ENCODE data around the gene GPR26.
"Not testable (repeated sequence)": the region's sequence is repeated elsewhere in the genome, so short reads cannot be mapped to it uniquely, and the experiment has no call there.

GPR26 gene

DNA sequence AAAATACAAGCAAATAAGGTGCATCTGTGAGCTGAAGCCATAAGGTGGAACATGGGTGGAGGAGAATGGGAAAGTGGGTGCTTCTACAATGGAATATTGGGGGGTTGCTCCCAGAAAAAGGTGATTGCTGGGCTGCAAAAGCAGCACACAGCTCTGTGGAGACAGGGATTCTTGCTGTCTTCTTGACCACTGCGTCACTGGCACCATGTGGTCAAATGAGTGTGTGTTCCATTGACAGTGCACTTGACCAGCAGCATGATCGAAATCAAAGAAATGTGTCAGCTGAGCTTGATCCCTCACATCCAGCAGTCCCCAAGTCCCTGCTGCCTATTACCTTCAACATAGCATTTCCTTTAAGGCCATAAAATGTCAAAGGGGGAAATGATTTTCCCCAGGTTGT is 56.2 kb downstream of the GPR26 start:
- DNase-seq (ENCODE audit: low spot score) = no peak
- TF ChIP-seq, protein P1, sequence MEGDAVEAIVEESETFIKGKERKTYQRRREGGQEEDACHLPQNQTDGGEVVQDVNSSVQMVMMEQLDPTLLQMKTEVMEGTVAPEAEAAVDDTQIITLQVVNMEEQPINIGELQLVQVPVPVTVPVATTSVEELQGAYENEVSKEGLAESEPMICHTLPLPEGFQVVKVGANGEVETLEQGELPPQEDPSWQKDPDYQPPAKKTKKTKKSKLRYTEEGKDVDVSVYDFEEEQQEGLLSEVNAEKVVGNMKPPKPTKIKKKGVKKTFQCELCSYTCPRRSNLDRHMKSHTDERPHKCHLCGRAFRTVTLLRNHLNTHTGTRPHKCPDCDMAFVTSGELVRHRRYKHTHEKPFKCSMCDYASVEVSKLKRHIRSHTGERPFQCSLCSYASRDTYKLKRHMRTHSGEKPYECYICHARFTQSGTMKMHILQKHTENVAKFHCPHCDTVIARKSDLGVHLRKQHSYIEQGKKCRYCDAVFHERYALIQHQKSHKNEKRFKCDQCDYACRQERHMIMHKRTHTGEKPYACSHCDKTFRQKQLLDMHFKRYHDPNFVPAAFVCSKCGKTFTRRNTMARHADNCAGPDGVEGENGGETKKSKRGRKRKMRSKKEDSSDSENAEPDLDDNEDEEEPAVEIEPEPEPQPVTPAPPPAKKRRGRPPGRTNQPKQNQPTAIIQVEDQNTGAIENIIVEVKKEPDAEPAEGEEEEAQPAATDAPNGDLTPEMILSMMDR (IDR thresholded peaks at IDR 0.05; ENCODE audit: borderline replicate concordance, control extremely low read depth, extremely low read depth, insufficient read depth, missing control alignments) = no peak
- in situ Hi-C loops (cut with MboI; ENCODE audit: low sequenced_read_pairs, unreplicated experiment) = no loop called here

DNA sequence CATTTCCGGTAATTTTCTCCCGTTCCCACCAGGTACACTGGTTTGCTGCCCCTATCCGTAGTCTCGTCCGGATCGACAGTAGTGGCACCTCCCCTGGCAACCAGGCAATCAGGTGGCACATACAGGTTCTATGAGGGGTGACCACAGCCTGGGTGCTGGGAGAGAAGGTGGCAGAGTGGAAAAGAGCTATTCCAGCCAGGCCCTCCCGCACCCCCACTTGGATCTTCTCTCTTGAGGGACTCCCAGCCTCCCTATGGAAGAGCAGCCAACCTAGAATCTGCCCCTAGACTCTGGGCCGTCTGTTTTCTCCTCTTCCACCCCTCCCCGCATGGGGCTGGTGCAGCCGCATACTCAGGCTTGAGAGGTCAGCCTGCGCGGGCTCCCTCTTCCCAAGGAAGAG is 58.6 kb downstream of the GPR26 start:
- TF ChIP-seq, protein P1 (IDR thresholded peaks at IDR 0.05; ENCODE audit: borderline replicate concordance, control extremely low read depth, extremely low read depth, insufficient read depth, missing control alignments) = no peak
- in situ Hi-C loops (cut with MboI; ENCODE audit: low sequenced_read_pairs, unreplicated experiment) = no loop called here
- DNase-seq (ENCODE audit: low spot score) = no peak

DNA sequence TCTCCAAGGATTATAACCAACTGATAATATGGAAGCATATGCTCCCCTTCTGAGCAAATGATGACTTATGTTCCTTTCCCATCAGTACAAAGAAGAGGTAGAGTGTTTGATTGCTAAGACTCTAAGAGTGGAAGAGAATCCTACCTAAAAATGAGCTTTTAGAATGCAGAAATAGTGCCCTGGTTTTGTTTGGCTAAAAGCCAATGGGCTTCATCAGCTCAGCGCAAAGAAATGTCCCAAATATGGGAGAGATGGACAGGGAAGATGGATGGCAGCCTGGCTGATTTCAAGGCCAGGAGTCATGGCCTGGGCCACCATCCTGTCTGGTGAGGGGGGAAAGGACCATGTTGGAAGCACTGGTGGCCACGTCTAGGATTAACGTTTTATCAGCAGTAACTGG is 60.2 kb downstream of the GPR26 start:
- in situ Hi-C loops (cut with MboI; ENCODE audit: low sequenced_read_pairs, unreplicated experiment) = no loop called here
- TF ChIP-seq, protein P1 (IDR thresholded peaks at IDR 0.05; ENCODE audit: borderline replicate concordance, control extremely low read depth, extremely low read depth, insufficient read depth, missing control alignments) = no peak
- no peak for DNase-seq (ENCODE audit: low spot score)

DNA sequence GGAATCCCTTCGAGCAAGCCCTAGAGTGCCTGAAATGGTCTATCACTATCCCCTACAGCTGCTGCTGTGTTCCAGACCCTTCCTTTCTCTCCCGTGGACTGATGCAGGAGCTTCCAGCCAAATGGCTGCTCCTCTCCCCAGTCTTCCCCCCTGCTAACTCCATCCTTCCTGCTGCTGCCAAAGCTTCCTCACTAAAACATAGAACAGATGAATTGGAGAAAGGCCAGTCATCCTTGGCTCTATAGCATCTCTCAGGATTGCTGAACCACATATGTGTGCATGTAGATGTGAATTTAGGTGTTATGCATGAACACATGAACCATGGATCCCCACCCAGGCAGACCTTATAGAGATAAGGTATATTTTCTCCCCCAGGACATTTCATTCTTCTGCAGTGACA is 60.7 kb downstream of the GPR26 start:
- TF ChIP-seq, protein P1 (IDR thresholded peaks at IDR 0.05; ENCODE audit: borderline replicate concordance, control extremely low read depth, extremely low read depth, insufficient read depth, missing control alignments) = no peak
- no peak for DNase-seq (ENCODE audit: low spot score)
- in situ Hi-C loops (cut with MboI; ENCODE audit: low sequenced_read_pairs, unreplicated experiment) = no loop called here

DNA sequence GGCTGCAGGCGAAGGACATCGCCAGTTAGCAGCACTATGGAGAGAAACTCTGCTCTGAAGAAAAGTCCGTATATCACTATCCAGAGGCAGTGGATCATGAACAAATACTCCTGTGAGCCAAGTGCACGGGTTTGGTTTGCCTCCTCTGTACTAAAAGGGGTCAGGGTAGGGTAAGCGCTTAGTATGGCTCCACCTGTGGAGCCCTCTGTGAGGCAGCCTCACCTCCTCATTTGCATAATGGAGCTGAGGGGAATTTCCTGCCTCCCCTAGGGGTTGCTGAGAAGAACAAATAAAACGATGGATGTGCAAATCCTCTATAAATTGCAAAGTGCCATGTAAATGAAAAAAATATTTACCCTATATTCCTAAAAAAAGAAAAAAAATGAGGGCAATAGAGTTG is 63.4 kb downstream of the GPR26 start:
- in situ Hi-C loops (cut with MboI; ENCODE audit: low sequenced_read_pairs, unreplicated experiment) = no loop called here
- TF ChIP-seq, protein P1 (IDR thresholded peaks at IDR 0.05; ENCODE audit: borderline replicate concordance, control extremely low read depth, extremely low read depth, insufficient read depth, missing control alignments) = no peak
- no peak for DNase-seq (ENCODE audit: low spot score)

DNA sequence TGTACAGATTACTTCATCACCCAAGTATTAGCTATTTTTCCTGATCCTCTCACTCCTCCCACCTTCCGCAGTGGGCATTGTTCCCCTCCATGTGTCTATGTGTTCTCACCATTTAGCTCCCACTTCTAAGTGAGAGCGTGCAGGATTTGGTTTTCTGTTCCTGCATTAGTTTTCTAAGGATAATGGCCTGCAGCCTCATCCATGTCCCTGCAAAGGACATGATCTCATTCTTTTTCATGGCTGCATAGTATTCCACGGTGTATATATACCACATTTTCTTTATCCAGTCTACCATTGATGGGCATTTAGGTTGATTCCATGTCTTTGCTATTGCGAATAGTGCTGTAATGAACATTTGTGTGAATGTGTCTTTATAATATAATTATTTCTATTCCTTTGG is 70.8 kb downstream of the GPR26 start:
- in situ Hi-C loops (cut with MboI; ENCODE audit: low sequenced_read_pairs, unreplicated experiment); DNase-seq (ENCODE audit: low spot score): not testable (repeated sequence)

DNA sequence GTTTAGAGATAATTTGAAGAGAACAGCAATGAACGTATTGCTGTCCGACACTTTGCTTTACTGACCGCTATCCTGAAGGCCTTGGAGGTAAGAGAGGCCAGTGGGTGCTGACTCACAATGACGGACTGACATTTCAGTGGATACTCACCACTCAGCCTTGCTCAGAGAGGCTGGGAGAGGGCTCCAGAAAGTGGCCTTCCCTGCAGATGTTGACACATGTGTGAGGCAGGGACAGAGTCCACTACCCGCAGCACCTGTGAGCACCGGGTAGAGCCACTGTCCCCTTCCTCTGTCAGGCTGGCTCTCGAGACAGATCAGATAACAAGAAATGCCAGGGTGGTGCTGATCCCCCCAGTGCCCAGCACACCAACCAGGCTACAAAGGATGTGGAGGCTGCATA is 75.0 kb downstream of the GPR26 start:
- TF ChIP-seq, protein P1 (IDR thresholded peaks at IDR 0.05; ENCODE audit: borderline replicate concordance, control extremely low read depth, extremely low read depth, insufficient read depth, missing control alignments) = no peak
- in situ Hi-C loops (cut with MboI; ENCODE audit: low sequenced_read_pairs, unreplicated experiment) = no loop called here

More for the DNA sequence above, 75.0 kb downstream of the GPR26 start:
- DNase-seq (ENCODE audit: low spot score) = no peak

Data from GM13976 (cell line).